Upper lobe of left lung (tissue), 4 donors: ENCODE data around the gene GABRB3.

Source experiments
- POLR2AphosphoS5 ChIP-seq, 2 donors: sonication (generic); formaldehyde crosslinking; IDR thresholded peaks; one replicate each; pipeline ENCODE4 v1.5.1; 2017; ENCODE audit warnings: antibody characterized with exemption in 2 of 2
- TF ChIP-seq, protein P1 (sequence below), 6 experiments: fragments of 450-650 bp in 4 of 6; fragments of 200-600 bp in 2 of 6; sonication (generic) in 2 of 6; IDR thresholded peaks; one replicate each; pipeline ENCODE4 v1.5.1; 2016 to 2019; ENCODE audit warnings: antibody characterized with exemption in 6 of 6

DNA sequence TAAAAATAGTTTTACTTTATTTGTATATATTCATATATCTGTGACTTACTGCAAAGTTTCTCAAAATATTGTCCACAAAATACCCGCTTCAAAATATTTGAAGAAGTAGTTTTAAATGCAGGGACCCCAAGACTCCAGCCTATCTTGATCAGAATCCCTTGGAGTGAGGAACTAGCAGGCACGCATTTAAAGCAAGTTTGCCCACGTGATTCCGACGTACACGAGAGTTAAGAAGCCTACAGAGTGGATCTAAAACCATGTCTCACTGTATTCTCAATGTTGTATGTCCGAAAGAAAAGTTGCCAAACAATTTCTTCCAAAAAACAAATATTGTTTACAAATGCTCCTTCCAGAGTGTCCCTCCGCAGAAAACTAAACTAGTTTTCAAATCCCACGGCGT, 1.7 kb downstream of the GABRB3 start:
- TF ChIP-seq, protein P1, sequence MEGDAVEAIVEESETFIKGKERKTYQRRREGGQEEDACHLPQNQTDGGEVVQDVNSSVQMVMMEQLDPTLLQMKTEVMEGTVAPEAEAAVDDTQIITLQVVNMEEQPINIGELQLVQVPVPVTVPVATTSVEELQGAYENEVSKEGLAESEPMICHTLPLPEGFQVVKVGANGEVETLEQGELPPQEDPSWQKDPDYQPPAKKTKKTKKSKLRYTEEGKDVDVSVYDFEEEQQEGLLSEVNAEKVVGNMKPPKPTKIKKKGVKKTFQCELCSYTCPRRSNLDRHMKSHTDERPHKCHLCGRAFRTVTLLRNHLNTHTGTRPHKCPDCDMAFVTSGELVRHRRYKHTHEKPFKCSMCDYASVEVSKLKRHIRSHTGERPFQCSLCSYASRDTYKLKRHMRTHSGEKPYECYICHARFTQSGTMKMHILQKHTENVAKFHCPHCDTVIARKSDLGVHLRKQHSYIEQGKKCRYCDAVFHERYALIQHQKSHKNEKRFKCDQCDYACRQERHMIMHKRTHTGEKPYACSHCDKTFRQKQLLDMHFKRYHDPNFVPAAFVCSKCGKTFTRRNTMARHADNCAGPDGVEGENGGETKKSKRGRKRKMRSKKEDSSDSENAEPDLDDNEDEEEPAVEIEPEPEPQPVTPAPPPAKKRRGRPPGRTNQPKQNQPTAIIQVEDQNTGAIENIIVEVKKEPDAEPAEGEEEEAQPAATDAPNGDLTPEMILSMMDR (IDR thresholded peaks at IDR 0.05) = no peak
- no peak for TF ChIP-seq POLR2AphosphoS5 (IDR thresholded peaks at IDR 0.05)
